Fibroblast of pulmonary artery (primary cell): ENCODE results near the gene RBM33.
A peak's percentile ranks its signal among the peaks of the same experiment; 100 is the strongest.
"Not testable (repeated sequence)": the region's sequence is repeated elsewhere in the genome, so short reads cannot be mapped to it uniquely, and the experiment has no call there.

ENCODE experiments used
- DNase-seq: peaks from one replicate; pipeline ENCODE4 v3.0.0-alpha.2; 2010; ENCODE audit warnings: low read depth
- H3K4me3 ChIP-seq: replicated peaks from 2 replicates; pipeline ENCODE4 v1.5.1; 2011; ENCODE audit warnings: low read depth, mild to moderate bottlenecking, control low read depth, low read length, moderate library complexity
- CTCF ChIP-seq: IDR thresholded peaks from 2 replicates; pipeline ENCODE4 v1.5.1; 2011; ENCODE audit warnings: mild to moderate bottlenecking, control low read depth, low read length, inconsistent platforms; ENCODE audit errors: missing control alignments

The RBM33 gene

GRCh38 chr7:155814316-155815276 is 170.1 kb downstream of the RBM33 start:
- TF ChIP-seq CTCF, result no peak
- no peak for DNase-seq
- no peak overlapping the region for H3K4me3 ChIP-seq

DNA sequence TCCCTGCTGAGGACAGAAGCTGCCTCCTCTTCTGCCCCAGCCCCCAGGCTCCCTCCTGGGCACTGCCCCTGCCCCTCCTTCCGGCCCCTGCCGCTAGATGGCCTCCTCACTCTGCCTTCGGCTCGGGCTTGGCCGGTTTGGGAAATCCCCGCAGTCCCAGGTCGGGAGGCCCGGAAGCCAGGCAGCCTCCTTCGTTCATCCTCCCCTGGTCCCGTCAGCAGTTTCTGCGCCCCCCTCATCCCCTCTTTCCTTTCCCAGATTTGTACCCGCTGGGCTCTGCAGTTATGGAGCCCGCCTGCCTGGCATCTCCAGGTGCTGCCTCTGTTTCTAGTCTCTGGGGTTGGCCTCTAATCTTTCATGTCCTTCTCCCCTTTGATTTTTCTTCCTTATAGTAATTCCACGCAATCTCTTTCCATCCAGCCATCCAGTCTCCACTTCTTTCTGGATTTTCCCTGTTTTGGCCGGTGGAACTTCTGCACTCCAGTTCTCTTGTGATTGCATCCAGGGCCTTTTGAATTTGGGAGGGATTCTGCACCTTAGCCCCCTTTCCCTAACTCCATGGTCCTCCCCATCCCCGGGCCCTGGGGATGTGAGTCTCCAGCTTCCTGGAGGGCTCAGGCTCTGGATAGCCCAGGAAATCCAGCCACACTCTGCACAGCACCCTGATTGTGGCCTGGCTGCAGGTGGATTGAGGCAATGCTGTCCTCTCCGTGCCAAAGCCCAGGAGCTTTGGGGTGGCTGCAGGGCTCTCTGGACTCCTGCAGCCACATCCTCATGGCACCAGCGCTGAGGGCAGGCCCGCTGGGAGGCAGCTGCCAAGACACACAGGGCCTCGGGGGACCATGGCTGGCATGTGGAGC is 171.1 kb downstream of the RBM33 start:
- no peak overlapping the region for H3K4me3 ChIP-seq
- peak; percentile 70 for TF ChIP-seq CTCF
- peak; percentile 53 for DNase-seq

DNA sequence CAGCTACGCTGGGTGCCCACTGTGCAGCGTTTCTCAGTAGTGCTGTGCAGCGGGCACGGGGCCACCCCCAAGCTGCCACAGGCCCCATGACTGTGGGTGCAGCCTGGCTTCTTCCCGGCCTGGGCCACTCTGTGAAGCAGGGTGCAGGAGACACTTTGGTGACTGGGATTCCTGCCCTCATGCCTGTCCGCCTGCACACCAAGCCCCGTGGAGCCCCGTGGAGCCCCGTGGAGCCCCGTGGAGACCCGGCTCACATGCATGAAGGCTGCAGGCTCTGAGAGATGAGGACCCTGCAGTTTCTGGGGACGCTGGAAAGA is 171.7 kb downstream of the RBM33 start:
- no peak overlapping the region for H3K4me3 ChIP-seq
- no peak for TF ChIP-seq CTCF
- no peak for DNase-seq

DNA sequence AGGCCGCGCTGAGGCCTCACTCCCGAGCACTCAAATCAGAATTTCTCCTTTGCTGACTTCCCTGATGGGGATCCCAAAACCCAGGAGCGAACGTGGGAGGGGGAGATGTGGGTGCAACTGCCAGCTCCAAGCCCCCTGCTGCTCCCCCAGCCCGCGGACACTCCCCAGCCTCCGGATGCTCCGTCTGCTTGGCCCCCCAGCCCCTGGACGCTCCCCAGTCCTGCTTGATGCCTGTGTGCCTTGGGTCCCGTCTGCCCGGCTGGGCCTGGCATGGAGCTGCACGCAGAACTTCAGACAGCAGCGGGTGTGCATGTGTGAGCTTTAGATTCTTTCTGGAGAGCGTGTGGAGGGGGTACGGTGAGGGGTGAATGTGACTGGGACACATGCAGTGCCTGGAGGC is 172.5 kb downstream of the RBM33 start:
- TF ChIP-seq CTCF, result no peak
- no peak overlapping the region for H3K4me3 ChIP-seq
- no peak for DNase-seq

DNA sequence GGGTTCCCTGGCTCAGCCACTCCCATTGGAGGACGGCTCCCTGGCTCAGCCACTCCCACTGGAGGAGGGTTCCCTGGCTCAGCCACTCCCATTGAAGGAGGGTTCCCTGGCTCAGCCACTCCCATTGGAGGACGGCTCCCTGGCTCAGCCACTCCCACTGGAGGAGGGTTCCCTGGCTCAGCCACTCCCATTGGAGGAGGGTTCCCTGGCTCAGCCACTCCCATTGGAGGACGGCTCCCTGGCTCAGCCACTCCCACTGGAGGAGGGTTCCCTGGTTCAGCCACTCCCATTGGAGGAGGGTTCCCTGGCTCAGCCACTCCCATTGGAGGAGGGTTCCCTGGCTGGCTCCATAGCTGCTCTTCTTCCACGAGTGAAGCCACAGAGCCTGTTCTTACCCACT is 173.1 kb downstream of the RBM33 start:
- not testable (repeated sequence) for DNase-seq, H3K4me3 ChIP-seq

DNA sequence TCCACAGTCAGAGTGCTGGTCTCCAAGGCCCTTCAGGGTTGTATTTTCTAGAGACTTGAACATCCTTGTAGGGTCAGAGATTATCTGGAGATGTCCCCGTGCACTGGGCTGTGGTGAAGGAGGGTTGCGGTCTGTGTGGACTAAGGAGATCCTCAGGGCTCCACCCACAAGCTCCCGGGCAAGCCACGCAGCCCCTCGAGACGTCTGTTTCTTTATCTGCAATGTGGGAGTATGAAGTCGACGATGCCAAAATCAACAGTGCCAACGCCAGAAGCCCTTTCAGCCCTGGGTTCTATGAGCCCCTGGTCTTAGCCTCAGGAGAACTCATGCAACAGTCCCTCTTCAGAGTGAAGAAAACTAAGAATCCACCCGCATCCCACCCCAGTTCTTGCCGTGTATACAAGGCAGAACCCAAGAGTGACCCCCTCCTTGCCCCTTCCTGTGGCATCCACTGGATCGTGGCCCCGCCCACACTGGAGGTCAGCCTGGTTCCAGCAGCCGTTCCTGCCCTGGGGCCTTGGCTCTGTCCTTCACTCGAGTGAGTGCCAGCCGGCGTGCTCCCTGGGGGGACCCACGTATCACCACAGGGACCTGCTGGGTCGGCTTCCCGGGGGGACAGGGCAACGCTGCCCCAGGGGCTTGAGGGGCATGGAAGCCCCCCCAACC is 173.8 kb downstream of the RBM33 start:
- no peak overlapping the region for H3K4me3 ChIP-seq
- no peak for DNase-seq
- no peak for TF ChIP-seq CTCF

GRCh38 chr7:155818820-155819168 is 174.3 kb downstream of the RBM33 start:
- no peak for DNase-seq
- no peak overlapping the region for H3K4me3 ChIP-seq
- no peak for TF ChIP-seq CTCF
